HG03095 (cell line): Measurements from ENCODE around the gene GLRX5.

Source experiments
- ATAC-seq: cut with Tn5 transposase; IDR thresholded peaks from one replicate; pipeline ENCODE4 v1.9.1; 2021; ENCODE audit warnings: moderate library complexity; ENCODE audit not compliant: unreplicated experiment

The GLRX5 gene

GRCh38 chr14:95515596-95516552 is 19.0 kb upstream of the GLRX5 start:
- ATAC-seq, result peak; percentile 70

GRCh38 chr14:95516554-95517181 is 18.2 kb upstream of the GLRX5 start, which contains the start of gene SYNE3:
Gene SYNE3 (minus strand): TSS chr14:95516650. CDS start chr14:95475821, 40,829 bp downstream.
- peak; percentile 38 for ATAC-seq

DNA sequence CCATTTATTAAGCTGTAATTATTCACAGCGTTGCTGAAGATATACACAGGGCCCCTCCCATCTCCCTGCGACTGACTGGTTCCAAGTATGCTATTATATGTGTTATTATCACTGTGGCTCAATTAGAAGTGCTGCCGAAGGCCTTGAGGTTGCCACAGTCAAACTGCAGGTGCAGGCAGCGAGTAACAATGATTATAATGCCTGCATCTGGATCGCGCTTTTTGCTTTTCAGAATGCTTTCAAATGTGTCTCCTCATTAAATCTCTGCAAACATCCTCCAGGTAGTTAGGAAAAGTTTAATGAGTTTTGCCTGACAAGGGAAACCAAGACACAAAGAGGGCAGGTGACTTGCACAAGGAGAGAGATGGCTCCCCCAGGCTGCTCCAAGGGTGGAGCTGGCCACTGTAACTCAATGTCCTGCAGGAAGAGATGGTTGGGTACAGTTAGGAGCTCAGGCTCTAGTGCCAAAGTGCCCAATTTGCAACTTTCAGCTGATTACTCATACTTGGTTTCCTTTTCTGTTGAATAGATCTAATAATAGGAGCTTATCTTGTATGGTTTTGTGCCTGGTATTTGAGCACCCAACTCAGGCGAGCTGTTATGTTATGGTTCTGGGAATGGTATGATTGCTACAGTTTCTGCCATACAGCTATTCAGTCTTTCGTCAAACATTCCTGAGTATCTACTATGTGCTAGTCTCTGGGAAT is 16.7 kb upstream of the GLRX5 start:
- ATAC-seq, result no peak

GRCh38 chr14:95519699-95520098 is 15.2 kb upstream of the GLRX5 start:
- ATAC-seq, result no peak

DNA sequence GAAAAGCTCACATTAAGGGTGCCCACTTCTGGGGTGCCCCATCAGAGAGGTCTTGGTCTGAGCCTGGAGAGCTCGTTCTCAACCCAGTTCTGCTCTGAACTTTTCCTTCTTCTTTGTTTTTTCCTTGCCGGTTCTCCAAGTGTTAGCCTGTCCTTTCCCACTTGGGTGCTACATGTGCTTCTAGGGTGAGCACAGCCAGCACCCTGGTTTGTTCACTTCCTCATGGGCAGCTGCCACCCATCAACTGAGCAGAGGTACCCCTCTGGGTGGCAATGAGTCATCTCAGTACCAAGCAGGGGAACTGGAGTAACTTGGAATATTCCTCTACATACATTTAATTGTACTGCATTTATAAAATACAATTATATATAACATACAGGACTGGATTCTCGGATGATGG is 14.5 kb upstream of the GLRX5 start:
- no peak for ATAC-seq

DNA sequence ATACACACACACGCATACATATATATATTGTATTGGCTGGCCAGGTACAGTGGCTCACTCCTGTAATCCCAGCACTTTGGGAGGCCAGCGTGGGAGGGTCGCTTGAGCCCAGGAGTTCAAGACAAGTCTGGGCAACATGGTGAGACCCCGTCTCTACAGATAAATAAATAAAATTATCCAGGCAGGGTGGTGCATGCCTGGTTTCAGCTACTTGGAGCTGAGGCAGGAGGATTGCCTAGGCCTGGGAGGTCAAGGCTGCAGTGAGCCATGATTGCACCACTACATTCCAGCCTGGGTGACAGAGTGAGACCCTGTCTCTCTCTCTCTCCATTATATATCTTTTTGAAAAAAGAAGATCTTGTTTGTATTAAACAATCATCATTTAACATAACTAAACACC is 13.8 kb upstream of the GLRX5 start:
- ATAC-seq, result no peak

- no peak for ATAC-seq
These were observed 12.7 kb upstream of the GLRX5 start for GRCh38 chr14:95522116-95522515.

DNA sequence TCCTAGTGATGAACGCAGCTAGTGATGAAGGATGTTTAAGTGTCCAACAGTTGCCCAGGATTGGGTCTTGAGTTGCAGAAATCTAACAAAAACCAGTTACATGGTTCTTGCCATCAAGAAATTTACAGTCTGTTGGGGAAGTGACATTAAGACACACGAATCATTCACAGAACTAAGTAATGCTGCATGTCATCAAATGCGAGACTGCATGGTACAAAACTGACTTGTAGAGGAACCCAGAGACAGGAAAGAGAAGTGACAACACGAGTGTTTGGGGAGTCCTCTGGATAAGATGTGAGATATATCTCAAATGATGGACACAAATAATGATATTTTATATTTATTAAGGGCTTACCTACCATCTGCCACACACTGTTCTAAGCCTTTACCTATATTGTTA is 12.3 kb upstream of the GLRX5 start:
- ATAC-seq, result no peak

DNA sequence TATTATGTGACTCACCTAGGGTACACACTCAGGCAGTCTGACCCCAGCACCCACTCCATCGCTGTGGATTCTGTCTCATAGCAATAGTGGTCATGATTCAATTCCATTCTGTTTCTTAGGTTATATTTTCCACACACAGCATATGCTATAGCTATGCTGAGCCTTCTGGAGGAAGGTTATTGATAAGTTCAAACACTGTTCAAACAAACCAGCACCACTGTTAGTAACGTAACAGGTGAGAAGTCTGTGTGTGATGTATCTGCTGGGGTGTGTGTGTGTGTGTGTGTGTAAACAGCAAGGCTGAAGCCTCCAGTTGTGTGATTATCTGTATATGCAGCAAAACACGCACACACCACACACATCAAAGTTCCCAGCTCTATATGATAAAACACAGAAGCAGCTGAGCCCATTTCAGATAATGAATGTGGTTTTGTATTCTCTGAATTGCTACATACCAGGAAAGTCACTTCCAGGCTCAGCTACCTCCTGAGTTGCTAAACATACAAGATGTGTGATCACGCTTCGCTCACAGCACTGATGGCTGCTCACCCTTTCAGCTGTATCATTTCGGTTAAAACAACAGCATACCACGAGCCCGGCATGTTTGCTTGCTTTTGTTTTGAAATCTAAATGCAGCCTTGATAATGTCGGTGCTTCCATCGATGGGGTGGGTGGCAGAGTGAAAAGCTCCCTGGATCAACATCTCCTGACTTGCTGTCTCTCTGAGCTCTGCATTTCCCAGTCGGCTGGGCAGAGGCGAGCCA is 11.6 kb upstream of the GLRX5 start:
- no peak for ATAC-seq

GRCh38 chr14:95523815-95524448 is 10.9 kb upstream of the GLRX5 start:
- ATAC-seq, result no peak

DNA sequence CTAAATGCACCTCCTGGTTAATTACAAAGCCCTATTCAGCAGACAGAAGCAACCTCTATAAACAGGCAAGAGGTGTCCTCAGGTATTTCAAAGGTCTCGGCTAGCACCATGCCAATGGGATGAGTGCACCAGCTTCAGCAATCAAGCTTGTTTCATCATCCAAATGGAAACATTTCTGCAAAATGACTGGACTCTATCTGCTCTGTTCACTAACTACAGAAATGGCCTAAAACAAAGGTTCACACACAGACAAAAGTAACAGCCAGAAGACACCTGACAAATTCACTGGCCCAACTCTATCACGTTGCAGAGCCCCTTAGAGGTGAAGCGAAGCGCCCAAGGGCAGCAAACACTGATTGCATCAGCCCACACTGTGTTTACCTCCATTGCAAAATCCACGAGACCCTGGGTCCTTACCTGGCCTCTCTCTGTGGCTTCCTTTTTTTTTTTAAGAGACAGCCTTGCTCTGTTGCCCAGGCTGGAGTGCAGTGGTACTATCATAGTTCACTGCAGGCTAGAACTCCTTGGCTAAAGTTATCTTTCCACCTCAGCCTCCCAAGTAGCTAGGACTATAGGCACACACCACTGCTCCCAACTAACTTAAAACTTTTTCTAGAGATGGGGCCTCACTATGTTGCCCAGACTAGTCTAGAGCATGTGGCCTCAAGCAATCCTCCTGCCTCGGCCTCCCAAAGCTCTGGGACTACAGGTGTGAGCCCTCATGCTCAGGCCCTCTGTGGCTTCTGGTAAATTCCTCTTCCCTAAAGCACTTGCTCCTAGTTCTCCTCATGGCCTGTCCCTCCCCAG is 9.9 kb upstream of the GLRX5 start:
- ATAC-seq, result no peak

GRCh38 chr14:95525999-95526398 is 8.9 kb upstream of the GLRX5 start:
- ATAC-seq, result no peak

DNA sequence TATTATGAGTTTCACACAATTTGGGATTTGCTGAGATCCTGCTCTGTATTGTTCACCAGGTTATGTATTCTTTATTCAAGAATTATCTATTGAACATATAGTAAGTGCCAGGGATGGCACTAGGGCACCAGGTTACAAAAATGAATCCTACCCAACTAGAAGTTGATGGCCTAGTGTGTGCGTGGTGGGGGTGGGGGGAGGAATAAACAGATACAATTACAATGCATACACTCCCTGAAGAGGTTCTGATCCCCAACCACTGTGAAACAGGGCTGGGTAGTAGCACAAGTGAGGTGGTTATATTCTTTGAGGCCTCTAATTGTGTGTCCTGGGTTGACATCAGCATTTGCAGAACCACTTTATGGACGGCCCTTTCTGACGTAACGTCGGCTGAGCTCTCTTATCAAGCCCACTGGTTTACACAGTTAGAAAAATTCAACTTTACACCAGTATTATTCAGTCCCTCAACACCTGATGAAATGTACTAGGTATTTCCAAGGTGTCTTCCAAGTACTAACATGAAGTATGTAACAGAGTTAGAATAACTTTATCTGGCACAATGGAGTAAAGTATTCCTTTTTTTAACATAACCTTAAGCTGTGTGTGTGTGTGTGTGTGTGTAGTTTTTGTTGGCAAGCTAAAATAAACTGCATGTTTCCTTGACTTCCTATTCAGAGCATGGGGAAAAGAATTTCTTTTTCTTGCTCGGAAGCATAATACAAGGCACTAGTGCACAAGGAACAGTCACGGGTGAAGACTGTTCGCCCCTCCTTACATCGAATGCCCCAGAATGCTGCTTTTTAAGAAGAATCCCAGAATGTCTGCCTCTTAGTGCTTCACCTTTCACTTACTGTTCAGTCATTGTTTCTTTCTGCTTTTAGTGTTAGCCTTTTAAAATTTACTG is 8.1 kb upstream of the GLRX5 start:
- no peak for ATAC-seq

GRCh38 chr14:95527387-95528002 is 7.4 kb upstream of the GLRX5 start:
- ATAC-seq, result no peak

DNA sequence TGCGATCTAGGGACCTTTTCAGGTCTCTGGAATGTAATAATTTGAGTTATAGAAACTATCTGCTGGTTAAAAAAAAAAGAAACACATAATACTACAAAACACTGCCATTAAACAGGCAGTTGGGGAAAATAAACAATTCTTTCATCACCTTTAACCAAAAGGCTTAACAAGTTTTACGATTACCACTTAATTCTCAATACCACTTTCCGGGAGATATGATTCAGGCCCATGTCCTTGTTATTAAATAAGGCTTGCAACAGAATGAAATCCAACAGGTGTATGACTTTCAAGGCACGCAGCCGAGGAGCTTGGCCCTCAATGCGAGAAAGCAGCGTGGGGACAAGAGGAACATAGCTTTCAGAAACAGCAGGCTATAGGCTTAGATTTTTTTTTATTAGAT is 5.6 kb upstream of the GLRX5 start:
- ATAC-seq, result no peak

- no peak for ATAC-seq
These were observed 4.2 kb upstream of the GLRX5 start for GRCh38 chr14:95530473-95531276.

GRCh38 chr14:95531473-95531872 is 3.4 kb upstream of the GLRX5 start:
- no peak for ATAC-seq
